DND-41 (cell line): Measurements from ENCODE around the gene ZNF615.
"Not testable (repeated sequence)": the region's sequence is repeated elsewhere in the genome, so short reads cannot be mapped to it uniquely, and the experiment has no call there.

Experiments used
- ATAC-seq: fragments of 200-7000 bp; cut with Tn5 transposase; 3 replicates; pipeline ENCODE4 v1.9.1; 2021; ENCODE audit warnings: low read depth; ENCODE audit not compliant: insufficient read depth
- DNase-seq: peaks from one replicate; pipeline ENCODE4 v3.0.0-alpha.2; 2020
- H2AFZ ChIP-seq: 2 replicates; pipeline ENCODE4 v1.6.0; 2012; ENCODE audit warnings: low read depth, low read length
- H3K27ac ChIP-seq: 2 replicates; pipeline ENCODE4 v1.5.1; 2012; ENCODE audit warnings: low read length, inconsistent platforms
- H3K27me3 ChIP-seq: fragments of 200-600 bp; sonication (generic); 2 replicates; pipeline ENCODE4 v1.6.0; 2012; ENCODE audit warnings: low read length, mild to moderate bottlenecking, inconsistent platforms; ENCODE audit not compliant: insufficient read depth, poor library complexity
- H3K36me3 ChIP-seq: 2 replicates; pipeline ENCODE4 v1.5.1; 2012; ENCODE audit warnings: low read length, inconsistent platforms; ENCODE audit not compliant: insufficient read depth
- H3K4me1 ChIP-seq: 2 replicates; pipeline ENCODE4 v1.5.1; 2012; ENCODE audit warnings: mild to moderate bottlenecking, low read length; ENCODE audit not compliant: insufficient read depth
- H3K4me2 ChIP-seq: 2 replicates; pipeline ENCODE4 v1.6.0; 2012; ENCODE audit warnings: mild to moderate bottlenecking, moderate library complexity, low read length, inconsistent platforms; ENCODE audit not compliant: insufficient read depth
- H3K4me3 ChIP-seq, 2 experiments: fragments of 200-600 bp in 1 of 2; shearing (Covaris generic) in 1 of 2; 2 replicates each; pipeline ENCODE4 v1.5.1; 2012 to 2016; ENCODE audit warnings: inconsistent platforms in 2 of 2, low read length in 2 of 2, mild to moderate bottlenecking in 2 of 2, low read depth in 1 of 2, moderate library complexity in 1 of 2
- H3K79me2 ChIP-seq: 2 replicates; pipeline ENCODE4 v1.6.0; 2012; ENCODE audit warnings: low read length, inconsistent platforms; ENCODE audit not compliant: insufficient read depth
- H3K9ac ChIP-seq: 2 replicates; pipeline ENCODE4 v1.6.0; 2012; ENCODE audit warnings: low read depth, mild to moderate bottlenecking, inconsistent platforms, low read length, moderate library complexity
- H3K9me3 ChIP-seq: 2 replicates; pipeline ENCODE4 v1.5.1; 2012; ENCODE audit warnings: low read length, moderate library complexity, mild to moderate bottlenecking, inconsistent platforms; ENCODE audit not compliant: insufficient read depth, severe bottlenecking
- H4K20me1 ChIP-seq: 2 replicates; pipeline ENCODE4 v1.6.0; 2012; ENCODE audit warnings: low read length; ENCODE audit not compliant: insufficient read depth
- CTCF ChIP-seq: IDR thresholded peaks from 2 replicates; pipeline ENCODE4 v1.5.1; 2012; ENCODE audit warnings: borderline replicate concordance, low read length, moderate library complexity, mild to moderate bottlenecking; ENCODE audit not compliant: poor library complexity, severe bottlenecking; ENCODE audit errors: extremely low read depth
- EZH2 ChIP-seq: IDR thresholded peaks from 3 replicates; pipeline ENCODE4 v1.6.1; 2012; ENCODE audit warnings: borderline replicate concordance, low read depth, mild to moderate bottlenecking, moderate library complexity, low read length, inconsistent platforms; ENCODE audit not compliant: severe bottlenecking

ZNF615 gene

GRCh38 chr19:51970718-51971117, 37.3 kb downstream of the ZNF615 start:
- Histone ChIP-seq H3K9me3 (peaks cover 86% of the 10 kb centered on the region), H3K4me1 (no peaks in the 10 kb centered on the region), H3K27me3 (no peaks in the 10 kb centered on the region), H3K4me3 (no peak overlapping the region), H3K9ac (no peak overlapping the region), H3K36me3 (peaks cover 96% of the 10 kb centered on the region), H2AFZ (no peak overlapping the region), H4K20me1 (no peaks in the 10 kb centered on the region), H3K27ac (no peak overlapping the region), H3K4me2 (no peak overlapping the region), H3K79me2 (peaks cover 14% of the 10 kb centered on the region)
- TF ChIP-seq EZH2 = no peak
- no peak for TF ChIP-seq CTCF
- DNase-seq (no peak), ATAC-seq (no peak)

GRCh38 chr19:51965583-51965982, 42.4 kb downstream of the ZNF615 start:
- Histone ChIP-seq H2AFZ (no peak overlapping the region), H3K9ac (no peak overlapping the region), H3K4me2 (no peak overlapping the region), H3K36me3 (peaks cover 71% of the 10 kb centered on the region), H3K4me3 (no peak overlapping the region), H3K27me3 (no peaks in the 10 kb centered on the region), H3K79me2 (peaks cover under 1% of the 10 kb centered on the region; the same call in 1 of the 2 replicates), H3K4me1 (no peaks in the 10 kb centered on the region), H4K20me1 (no peaks in the 10 kb centered on the region), H3K27ac (no peak overlapping the region), H3K9me3 (peaks cover 41% of the 10 kb centered on the region)
- DNase-seq (no peak), ATAC-seq (no peak)
- TF ChIP-seq EZH2 = no peak
- no peak for TF ChIP-seq CTCF

DNA sequence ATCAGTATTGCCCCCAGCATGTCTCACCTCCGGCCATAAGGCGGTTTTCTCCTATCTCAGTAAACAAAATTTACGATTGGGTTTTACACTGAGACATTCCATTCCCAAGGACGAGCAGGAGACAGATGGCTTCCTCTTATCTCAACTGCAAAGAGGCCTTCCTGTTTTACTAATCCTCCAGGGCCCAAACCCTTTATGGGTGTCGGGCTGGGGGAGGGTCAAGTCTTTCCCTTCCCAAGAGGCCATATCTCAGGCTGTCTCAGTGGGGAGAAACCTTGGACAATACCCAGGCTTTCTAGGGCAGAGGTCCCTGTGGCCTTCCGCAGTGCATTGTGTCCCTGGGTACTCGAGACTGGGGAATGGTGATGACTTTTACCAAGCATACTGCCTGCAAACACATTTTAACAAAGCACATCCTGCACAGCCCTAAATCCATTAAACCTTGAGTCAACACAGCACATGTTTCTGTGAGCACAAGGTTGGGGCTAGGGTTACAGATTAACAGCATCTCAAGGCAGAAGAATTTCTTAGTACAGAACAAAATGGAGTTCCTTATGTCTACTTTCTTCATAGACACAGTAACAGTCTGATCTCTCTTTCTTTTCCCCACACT, 47.3 kb downstream of the ZNF615 start:
- not testable (repeated sequence) for DNase-seq, H2AFZ ChIP-seq, H3K9ac ChIP-seq, H3K27ac ChIP-seq, H3K9me3 ChIP-seq, H3K4me1 ChIP-seq, H3K4me2 ChIP-seq, ATAC-seq, H3K79me2 ChIP-seq, H3K4me3 ChIP-seq, H3K27me3 ChIP-seq, H4K20me1 ChIP-seq
- H3K36me3 ChIP-seq = peaks cover 25% of the 10 kb centered on the region

GRCh38 chr19:51959791-51960190, 48.2 kb downstream of the ZNF615 start:
- Histone ChIP-seq H3K4me2 (no peak overlapping the region), H3K27ac (no peak overlapping the region)

GRCh38 chr19:51957846-51958245, 50.2 kb downstream of the ZNF615 start:
- H3K36me3 ChIP-seq, H4K20me1 ChIP-seq, H3K4me1 ChIP-seq, H3K9me3 ChIP-seq, H3K79me2 ChIP-seq, H3K9ac ChIP-seq, H3K4me3 ChIP-seq, DNase-seq, ATAC-seq, H3K27ac ChIP-seq, H3K4me2 ChIP-seq, H2AFZ ChIP-seq, H3K27me3 ChIP-seq: not testable (repeated sequence)

More at GRCh38 chr19:51959791-51960190, 48.2 kb downstream of the ZNF615 start:
- H2AFZ ChIP-seq = no peak overlapping the region
- no peaks in the 10 kb centered on the region for H4K20me1 ChIP-seq
- no peak overlapping the region for H3K9ac ChIP-seq
- H3K4me1 ChIP-seq = no peaks in the 10 kb centered on the region
- H3K79me2 ChIP-seq = no peaks in the 10 kb centered on the region
- H3K4me3 ChIP-seq = no peak overlapping the region
- TF ChIP-seq CTCF (no peak), EZH2 (no peak)
- H3K36me3 ChIP-seq = peaks cover 15% of the 10 kb centered on the region
- peaks cover 3% of the 10 kb centered on the region for H3K9me3 ChIP-seq
- no peak for ATAC-seq
- no peak for DNase-seq
- no peaks in the 10 kb centered on the region for H3K27me3 ChIP-seq
